LNCaP clone FGC (cell line): ENCODE data around the gene LDAF1.
"Not testable (repeated sequence)": the region's sequence is repeated elsewhere in the genome, so short reads cannot be mapped to it uniquely, and the experiment has no call there.

Source experiments
- DNase-seq: peaks from one replicate; pipeline ENCODE4 v3.0.0-alpha.2; 2011; ENCODE audit warnings: low read depth
- H3K4me3 ChIP-seq: 2 replicates; pipeline ENCODE4 v1.5.1; 2011; ENCODE audit warnings: mild to moderate bottlenecking, low read depth, low read length, control low read depth
- TF ChIP-seq, protein P1 (sequence below): IDR thresholded peaks from 2 replicates; pipeline ENCODE4 v1.5.1; 2012; ENCODE audit warnings: mild to moderate bottlenecking; ENCODE audit not compliant: control insufficient read depth, insufficient read depth; ENCODE audit errors: extremely low read depth

The LDAF1 gene

DNA sequence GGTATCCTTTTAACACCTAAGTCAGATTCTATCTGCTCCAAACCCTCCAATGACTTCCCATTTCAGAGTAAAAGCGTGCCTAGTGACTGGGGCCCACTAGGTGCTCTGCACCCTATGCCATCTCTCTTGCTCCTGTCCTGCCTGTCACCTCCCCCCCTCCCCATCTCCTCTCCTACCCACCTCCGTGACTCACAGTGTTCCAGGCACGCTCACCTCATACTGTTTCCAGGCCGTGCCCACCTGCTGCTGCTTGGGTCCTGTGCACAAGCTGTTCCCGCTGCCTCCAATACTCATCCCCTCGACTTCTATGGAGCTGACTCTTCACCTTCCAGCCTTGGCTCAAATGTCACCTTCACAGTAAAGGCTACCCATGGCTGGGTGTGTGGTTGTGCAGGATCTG, 29.5 kb upstream of the LDAF1 start:
- no peak overlapping the region for H3K4me3 ChIP-seq
- TF ChIP-seq, protein P1, sequence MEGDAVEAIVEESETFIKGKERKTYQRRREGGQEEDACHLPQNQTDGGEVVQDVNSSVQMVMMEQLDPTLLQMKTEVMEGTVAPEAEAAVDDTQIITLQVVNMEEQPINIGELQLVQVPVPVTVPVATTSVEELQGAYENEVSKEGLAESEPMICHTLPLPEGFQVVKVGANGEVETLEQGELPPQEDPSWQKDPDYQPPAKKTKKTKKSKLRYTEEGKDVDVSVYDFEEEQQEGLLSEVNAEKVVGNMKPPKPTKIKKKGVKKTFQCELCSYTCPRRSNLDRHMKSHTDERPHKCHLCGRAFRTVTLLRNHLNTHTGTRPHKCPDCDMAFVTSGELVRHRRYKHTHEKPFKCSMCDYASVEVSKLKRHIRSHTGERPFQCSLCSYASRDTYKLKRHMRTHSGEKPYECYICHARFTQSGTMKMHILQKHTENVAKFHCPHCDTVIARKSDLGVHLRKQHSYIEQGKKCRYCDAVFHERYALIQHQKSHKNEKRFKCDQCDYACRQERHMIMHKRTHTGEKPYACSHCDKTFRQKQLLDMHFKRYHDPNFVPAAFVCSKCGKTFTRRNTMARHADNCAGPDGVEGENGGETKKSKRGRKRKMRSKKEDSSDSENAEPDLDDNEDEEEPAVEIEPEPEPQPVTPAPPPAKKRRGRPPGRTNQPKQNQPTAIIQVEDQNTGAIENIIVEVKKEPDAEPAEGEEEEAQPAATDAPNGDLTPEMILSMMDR = no peak
- no peak for DNase-seq

DNA sequence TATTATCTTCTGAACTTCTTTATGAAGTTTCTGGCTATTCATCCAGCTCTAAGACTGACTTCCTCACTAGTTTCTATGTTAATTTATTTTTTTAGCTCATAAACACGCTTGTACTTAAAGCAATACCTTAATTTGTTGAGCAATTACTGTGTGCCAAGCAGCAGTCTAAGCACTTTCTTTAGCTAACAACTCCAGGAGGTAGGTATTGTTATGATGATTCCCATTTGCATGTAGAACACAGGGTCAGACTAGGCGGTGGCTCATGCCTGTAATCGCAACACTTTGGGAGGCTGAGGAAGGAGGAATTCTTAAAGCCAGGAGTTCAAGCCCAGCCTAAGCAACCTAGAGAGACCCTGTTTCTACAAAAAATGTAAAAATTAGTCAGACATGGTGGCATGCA, 27.7 kb upstream of the LDAF1 start:
- TF ChIP-seq, protein P1 = no peak
- H3K4me3 ChIP-seq = no peak overlapping the region
- no peak for DNase-seq

DNA sequence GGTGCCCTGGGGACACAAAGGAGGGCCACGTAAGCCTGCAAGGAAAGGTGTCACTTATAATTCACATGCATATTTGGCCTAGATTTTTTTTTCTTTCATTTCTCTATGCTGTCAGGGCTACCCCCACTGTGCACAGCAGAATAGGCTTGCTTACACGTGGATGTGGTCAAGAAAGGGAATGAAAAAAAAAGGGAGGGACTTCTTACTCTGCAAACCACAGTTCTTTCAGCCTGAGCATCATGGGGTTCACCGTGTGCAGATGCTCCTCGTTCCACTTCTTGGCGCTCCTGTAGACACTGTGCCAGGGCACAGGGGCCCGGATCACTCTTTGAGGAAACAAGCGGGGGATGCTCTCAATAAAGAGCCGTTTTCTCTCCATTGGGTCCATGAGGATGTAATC, 24.4 kb upstream of the LDAF1 start:
- no peak overlapping the region for H3K4me3 ChIP-seq
- no peak for DNase-seq
- TF ChIP-seq, protein P1 = no peak

DNA sequence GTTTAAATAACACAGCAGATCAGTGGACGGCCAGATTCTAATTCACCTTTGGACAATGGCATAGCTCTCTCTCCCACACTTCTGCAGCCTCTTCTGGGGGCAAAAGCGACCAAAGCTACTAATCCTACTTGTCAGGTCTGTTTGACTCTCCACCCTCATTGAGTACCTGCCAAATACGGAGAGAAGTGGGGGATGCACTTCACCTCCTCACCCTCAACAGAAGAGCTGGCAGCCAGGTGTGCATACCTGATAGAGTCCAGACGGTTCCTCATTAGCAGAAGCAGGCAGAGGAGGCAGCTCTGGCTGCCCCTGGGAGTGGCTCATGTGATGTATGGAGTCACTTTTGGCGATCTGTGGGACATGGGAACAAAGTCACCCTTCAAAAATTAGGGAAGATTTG, 12.7 kb upstream of the LDAF1 start:
- TF ChIP-seq, protein P1 = no peak
- DNase-seq = no peak
- H3K4me3 ChIP-seq = no peak overlapping the region

DNA sequence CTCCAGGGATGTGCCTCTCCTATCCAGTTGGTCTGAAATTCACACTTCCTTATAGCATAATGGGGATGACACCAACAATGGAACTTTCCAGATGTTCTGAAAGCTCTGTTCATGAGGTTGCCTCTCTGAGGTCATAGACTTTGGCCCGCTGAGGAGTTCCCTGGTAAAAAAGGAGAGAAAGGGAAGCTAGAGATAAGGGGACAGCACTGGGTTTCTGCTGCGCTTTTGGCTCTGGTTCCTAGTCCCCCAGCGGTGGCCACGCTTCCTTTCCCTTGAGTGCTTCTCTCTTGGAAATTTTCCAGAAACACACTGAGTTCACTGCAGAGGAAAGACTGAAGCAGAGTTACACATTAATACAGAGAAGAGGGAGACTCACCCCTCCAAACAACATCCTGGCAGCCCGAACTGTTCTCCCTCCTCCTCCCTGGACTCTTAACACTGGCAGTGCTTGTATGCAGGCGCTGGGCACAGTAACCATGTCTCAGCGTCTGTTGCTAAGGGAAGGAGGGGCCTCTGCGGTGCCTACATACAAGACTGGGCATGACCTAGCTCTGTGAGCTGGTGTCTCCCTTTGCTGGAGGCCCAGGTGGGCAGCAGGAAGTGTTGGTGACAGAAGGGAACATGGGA, 8.0 kb upstream of the LDAF1 start, which contains the start of gene DNAH3:
DNAH3 (minus strand) TSS at position 472 of the 627 bp plus-strand sequence. CDS start 527 bp downstream, outside the sequence.
- H3K4me3 ChIP-seq = no peak within 1 kb of the TSS
- TF ChIP-seq, protein P1 = no peak
- DNase-seq = no peak

DNA sequence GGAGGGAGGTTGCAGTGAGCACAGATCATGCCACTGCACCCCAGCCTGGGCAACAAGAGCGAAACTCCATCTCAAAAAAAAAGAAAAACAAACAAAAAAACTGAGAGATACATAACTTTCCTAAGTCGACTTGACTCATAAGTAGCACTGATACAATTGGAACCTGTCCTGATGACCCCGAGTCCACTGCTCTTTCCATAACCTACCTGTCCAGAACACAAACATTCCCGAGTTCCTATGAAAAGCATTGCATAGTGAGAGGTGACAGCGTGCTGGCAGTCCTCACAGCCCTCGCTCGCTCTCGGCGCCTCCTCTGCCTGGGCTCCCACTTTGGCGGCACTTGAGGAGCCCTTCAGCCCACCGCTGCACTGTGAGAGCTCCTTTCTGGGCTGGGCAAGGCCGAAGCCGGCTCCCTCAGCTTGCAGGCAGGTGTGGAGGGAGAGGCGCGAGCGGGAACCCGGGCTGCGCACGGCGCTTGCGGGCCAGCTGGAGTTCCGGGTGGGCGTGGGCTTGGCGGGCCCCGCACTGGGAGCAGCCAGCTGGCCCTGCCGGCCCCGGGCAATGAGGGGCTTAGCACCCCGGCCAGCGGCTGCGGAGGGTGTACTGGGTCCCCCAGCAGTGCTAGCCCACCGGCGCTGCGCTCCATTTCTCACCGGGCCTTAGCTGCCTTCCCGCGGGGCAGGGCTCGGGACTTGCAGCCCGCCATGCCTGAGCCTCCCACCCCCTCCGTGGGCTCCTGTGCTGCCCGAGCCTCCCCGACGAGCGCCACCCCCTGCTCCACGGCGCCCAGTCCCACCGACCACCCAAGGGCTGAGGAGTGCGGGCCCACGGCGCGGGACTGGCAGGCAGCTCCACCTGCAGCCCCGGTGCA, 6.1 kb upstream of the LDAF1 start:
- DNase-seq, H3K4me3 ChIP-seq: not testable (repeated sequence)

DNA sequence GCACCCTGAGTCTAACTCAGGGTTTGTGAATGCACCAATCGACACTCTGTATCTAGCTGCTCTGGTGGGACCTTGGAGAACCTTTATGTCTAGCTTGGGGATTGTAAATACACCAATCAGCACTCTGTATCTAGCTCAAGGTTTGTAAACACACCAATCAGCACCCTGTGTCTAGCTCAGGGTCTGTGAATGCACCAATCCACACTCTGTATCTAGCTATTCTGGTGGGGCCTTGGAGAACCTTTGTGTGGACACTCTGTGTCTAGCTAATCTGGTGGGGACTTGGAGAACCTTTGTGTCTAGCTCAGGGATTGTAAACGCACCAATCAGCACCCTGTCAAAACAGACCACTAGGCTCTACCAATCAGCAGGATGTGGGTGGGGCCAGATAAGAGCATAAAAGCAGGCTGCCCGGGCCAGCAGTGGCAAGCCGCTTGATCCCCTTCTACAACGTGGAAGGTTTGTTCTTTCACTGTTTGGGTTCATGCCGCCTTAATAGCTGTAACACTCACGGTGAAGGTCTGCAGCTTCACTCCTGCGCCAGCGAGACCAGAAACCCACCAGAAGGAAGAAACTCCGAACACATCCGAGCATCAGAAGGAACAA, 5.2 kb upstream of the LDAF1 start:
- not testable (repeated sequence) for DNase-seq, H3K4me3 ChIP-seq

DNA sequence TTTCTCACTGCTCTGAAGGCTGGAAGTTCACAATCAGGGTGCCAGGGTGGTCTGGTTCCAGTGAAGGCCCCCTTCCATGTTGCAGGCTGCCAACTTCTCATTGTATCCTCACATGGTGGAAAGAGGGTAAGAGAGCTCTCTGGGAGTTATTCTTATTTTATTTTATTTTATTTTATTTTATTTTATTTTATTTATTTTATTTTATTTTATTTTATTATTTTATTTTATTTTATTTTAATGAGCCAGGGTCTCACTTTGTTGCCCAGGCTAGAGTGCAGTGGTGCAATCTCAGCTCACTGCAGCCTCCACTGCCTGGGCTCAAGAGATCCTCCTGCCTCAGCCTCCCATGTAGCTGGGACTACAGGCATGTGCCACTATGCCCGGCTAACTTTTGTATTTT, 2.5 kb upstream of the LDAF1 start:
- not testable (repeated sequence) for H3K4me3 ChIP-seq, DNase-seq
